H1 (cell line): ENCODE measurements around the gene BAK1. TPM values are rescaled to one million over a fixed set of nuclear protein-coding genes. Genes with fewer than 3 reads are reported as not detected.

Experiments used
- BRCA1 ChIP-seq: IDR thresholded peaks from 2 replicates; pipeline ENCODE4 v1.6.1; 2012; ENCODE audit warnings: low read depth, low read length, improper control_type of control experiment
- polyA plus RNA-seq, 7 experiments: library from polyadenylated mRNA; depleted of rRNA in 3 of 7; stranded (reverse) in 5 of 7; unstranded in 2 of 7; fragments of >200 nt in 5 of 7; fragments of 200-250 nt in 2 of 7; gene quantifications; 1 replicate in 5 of 7; 2 replicates in 1 of 7; 4 replicates in 1 of 7; pipeline versions ENCODE4 v1.2.1 to v1.2.3, GENCODE V29; 2011 to 2013; ENCODE audit warnings: missing spikeins in 2 of 7, mixed read lengths in 2 of 7
- total RNA-seq: library from RNA; stranded (reverse); fragmentation: NEBNext Ultra II Directional; extraction: Animal tissue kit (Norgen Biotek cat#: 25700); gene quantifications from 2 replicates; pipeline ENCODE4 v1.2.1, GENCODE V29; 2021
- TF ChIP-seq, protein P1 (sequence below): IDR thresholded peaks from 2 replicates; pipeline ENCODE4 v1.6.1; 2012; ENCODE audit warnings: low read length, inconsistent platforms

BAK1 gene
- total and polyA plus RNA-seq, 2 of the 8 experiments (the other 6 are each of a cell fraction or from before 2014, with no cell fraction given), result 43.3 to 43.4 TPM

DNA sequence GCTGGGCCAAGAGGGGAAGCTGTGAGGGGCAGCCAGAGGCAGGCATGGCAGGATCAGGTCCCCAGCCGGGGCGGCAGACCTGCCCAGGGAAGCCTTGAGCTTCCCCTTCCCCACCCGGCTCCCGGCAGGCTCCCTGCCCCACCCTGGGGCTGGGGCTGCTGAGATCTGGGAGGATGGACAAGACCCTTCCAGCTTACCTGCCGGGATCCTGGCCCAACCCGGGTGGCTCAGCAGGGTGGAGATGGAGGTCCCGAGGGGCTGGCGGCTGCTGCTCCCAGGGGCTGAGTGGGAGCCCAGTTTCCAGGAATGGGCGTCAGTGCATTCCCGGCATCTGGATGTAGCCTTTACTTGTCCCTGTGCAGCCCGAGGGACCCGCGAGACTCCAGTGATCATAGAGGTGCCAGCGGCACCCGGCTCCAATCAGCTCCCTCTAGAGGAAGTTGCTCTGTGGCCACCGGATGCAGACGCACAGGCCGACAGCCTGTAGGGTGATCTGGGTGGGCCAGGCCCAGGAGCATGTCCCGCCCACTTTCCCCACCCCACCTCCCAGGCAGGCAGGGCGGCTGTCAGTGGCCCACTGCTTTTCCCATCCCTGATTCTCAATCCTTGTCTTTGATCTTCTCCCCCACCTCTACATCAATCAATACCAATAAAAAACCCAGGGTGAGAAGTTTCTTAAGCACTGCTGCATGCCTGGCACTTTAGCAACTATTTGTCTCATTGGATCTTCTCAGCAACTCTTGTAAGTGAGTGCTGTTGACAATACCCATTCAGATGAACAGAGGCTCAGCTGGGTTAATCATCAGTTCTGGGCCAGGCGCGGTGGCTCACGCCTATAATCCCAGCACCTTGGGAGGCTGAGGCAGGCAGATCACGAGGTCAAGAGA lies at the start of gene BAK1 (continued):
- TF ChIP-seq, protein P1, sequence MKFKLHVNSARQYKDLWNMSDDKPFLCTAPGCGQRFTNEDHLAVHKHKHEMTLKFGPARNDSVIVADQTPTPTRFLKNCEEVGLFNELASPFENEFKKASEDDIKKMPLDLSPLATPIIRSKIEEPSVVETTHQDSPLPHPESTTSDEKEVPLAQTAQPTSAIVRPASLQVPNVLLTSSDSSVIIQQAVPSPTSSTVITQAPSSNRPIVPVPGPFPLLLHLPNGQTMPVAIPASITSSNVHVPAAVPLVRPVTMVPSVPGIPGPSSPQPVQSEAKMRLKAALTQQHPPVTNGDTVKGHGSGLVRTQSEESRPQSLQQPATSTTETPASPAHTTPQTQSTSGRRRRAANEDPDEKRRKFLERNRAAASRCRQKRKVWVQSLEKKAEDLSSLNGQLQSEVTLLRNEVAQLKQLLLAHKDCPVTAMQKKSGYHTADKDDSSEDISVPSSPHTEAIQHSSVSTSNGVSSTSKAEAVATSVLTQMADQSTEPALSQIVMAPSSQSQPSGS, result no peak
- TF ChIP-seq BRCA1, result no peak
